ENCODE data around the gene NF2. TPM values are rescaled to one million over a fixed set of nuclear protein-coding genes. Genes with fewer than 3 reads are reported as not detected.
A peak's percentile ranks its signal among the peaks of the same experiment; 100 is the strongest.

NF2 gene
- polyA plus RNA-seq, 2 of the 4 experiments (the other 2 are of a cell fraction) = 14.4 to 23.7 TPM

- Histone ChIP-seq H3K4me1 (no peaks in the 10 kb centered on the region), H3K9me3 (no peaks in the 10 kb centered on the region), H3K27ac (no peak overlapping the region), H3K4me2 (no peak overlapping the region), H3K4me3 (no peak overlapping the region)
- 33% methylated on average over 8 of the region's 8 CpGs for WGBS (ENCODE audit: missing lambda C conversion rate)
- ATAC-seq (peak; percentile 57 to 85; a peak in 4 of 6 replicates), DNase-seq (ENCODE audit: low read depth in 1 of 2, low spot score in 1 of 2) (peak in 1 of 2 experiments; percentile 30), FAIRE-seq (no peak)
- ChIA-PET CTCF (interaction anchor here (0.8 to 3.8 kb wide), 21 partner anchors 9 to 399 kb away, joined by 3 to 17 read pairs (median 4); no protein-coding TSS in a partner anchor), POLR2A (no interaction called here)
- TF ChIP-seq ZNF302 (CRISPR knock-in tag; IDR thresholded peaks at IDR 0.05) (no peak), HDAC2 (IDR thresholded peaks at IDR 0.05) (no peak), NFE2L2 (conservative IDR thresholded peaks at IDR 0.05; ENCODE audit: low read length) (no peak), KDM5A (IDR thresholded peaks at IDR 0.05) (no peak), RARB (CRISPR knock-in tag; IDR thresholded peaks at IDR 0.05) (no peak), SREBF2 (IDR thresholded peaks at IDR 0.05) (no peak), MYC (IDR thresholded peaks at IDR 0.05; ENCODE audit: borderline replicate concordance, low read length) (no peak), ZC3H11A (IDR thresholded peaks at IDR 0.05) (no peak), ELK1 (IDR thresholded peaks at IDR 0.05; ENCODE audit: low read depth, low read length) (no peak), ZFP36 (IDR thresholded peaks at IDR 0.05; ENCODE audit: borderline replicate concordance, partially characterized antibody) (no peak), CTCF (IDR thresholded peaks at IDR 0.05) (peak; percentile 58), SMC3 (IDR thresholded peaks at IDR 0.05) (peak; percentile 74), RAD21 (conservative IDR thresholded peaks at IDR 0.05 in 1 of 2, IDR thresholded peaks at IDR 0.05 in 1 of 2) (peak; percentile 62 to 67; a peak in 4 of 5 replicates), JUN (IDR thresholded peaks at IDR 0.05) (no peak)
Measured at GRCh38 chr22:29689880-29690213, 86.4 kb downstream of the NF2 start.

GRCh38 chr22:29690476-29690875 lies 87.0 kb downstream of the NF2 start:
- no peak overlapping the region for H3K4me3 ChIP-seq
- ChIA-PET POLR2A (no interaction called here), CTCF (interaction anchor here (0.8 to 3.8 kb wide), 16 partner anchors 9 to 398 kb away, joined by 3 to 17 read pairs (median 4); no protein-coding TSS in a partner anchor)
- no peak overlapping the region for H3K4me2 ChIP-seq
- TF ChIP-seq RARB (CRISPR knock-in tag; IDR thresholded peaks at IDR 0.05) (no peak), ELK1 (IDR thresholded peaks at IDR 0.05; ENCODE audit: low read depth, low read length) (no peak), NFE2L2 (conservative IDR thresholded peaks at IDR 0.05; ENCODE audit: low read length) (no peak), ATOH8 (CRISPR knock-in tag; IDR thresholded peaks at IDR 0.05; ENCODE audit: low read depth) (no peak), ZFP36 (IDR thresholded peaks at IDR 0.05; ENCODE audit: borderline replicate concordance, partially characterized antibody) (no peak)
- 95% methylated on average over 9 of the region's 9 CpGs for WGBS (ENCODE audit: missing lambda C conversion rate)
- H3K27ac ChIP-seq = no peak overlapping the region
- DNase-seq (ENCODE audit: low read depth in 1 of 2, low spot score in 1 of 2) (no peak), FAIRE-seq (no peak), ATAC-seq (no peak)
- no peaks in the 10 kb centered on the region for H3K9me3 ChIP-seq
- no peaks in the 10 kb centered on the region for H3K4me1 ChIP-seq

- Histone ChIP-seq H3K4me1 (no peaks in the 10 kb centered on the region), H3K27ac (no peak overlapping the region), H3K4me2 (no peak overlapping the region), H3K9me3 (no peaks in the 10 kb centered on the region), H3K4me3 (no peak overlapping the region)
- TF ChIP-seq NFE2L2 (conservative IDR thresholded peaks at IDR 0.05; ENCODE audit: low read length) (no peak), MYC (IDR thresholded peaks at IDR 0.05; ENCODE audit: borderline replicate concordance, low read length) (no peak), MAZ (IDR thresholded peaks at IDR 0.05; ENCODE audit: borderline replicate concordance, low read depth, low read length) (no peak), ELK1 (IDR thresholded peaks at IDR 0.05; ENCODE audit: low read depth, low read length) (no peak), SMC3 (IDR thresholded peaks at IDR 0.05) (no peak), E2F6 (IDR thresholded peaks at IDR 0.05; ENCODE audit: borderline replicate concordance, low read depth) (no peak), CEBPB (IDR thresholded peaks at IDR 0.05) (no peak), MAFK (IDR thresholded peaks at IDR 0.05; ENCODE audit: partially characterized antibody) (no peak), BCL3 (IDR thresholded peaks at IDR 0.05) (no peak), HOXB5 (CRISPR knock-in tag; IDR thresholded peaks at IDR 0.05) (no peak), PHF8 (IDR thresholded peaks at IDR 0.05; ENCODE audit: borderline replicate concordance, low read depth) (no peak)
- WGBS (ENCODE audit: missing lambda C conversion rate) = 81% methylated on average over 10 of the region's 13 CpGs
- DNase-seq (ENCODE audit: low read depth in 1 of 2, low spot score in 1 of 2) = no peak
- ChIA-PET CTCF (interaction anchor here (0.8 to 4.6 kb wide), 6 partner anchors 10 to 397 kb away, joined by 3 to 22 read pairs (median 5); no protein-coding TSS in a partner anchor), POLR2A (no interaction called here)
- no peak for FAIRE-seq
- no peak for ATAC-seq
Measured at GRCh38 chr22:29691636-29692326, 88.3 kb downstream of the NF2 start.

Measured in A549 (cell line).